Kidney epithelial cell (primary cell): ENCODE data around the gene EHMT2. TPM values are rescaled to one million over a fixed set of nuclear protein-coding genes. Genes with fewer than 3 reads are reported as not detected.

Experiments
- DNase-seq: peaks from one replicate; pipeline ENCODE4 v3.0.0-alpha.2; 2010; ENCODE audit warnings: low read depth
- H3K27me3 ChIP-seq: 2 replicates; pipeline ENCODE4 v1.6.0; 2011; ENCODE audit warnings: low read length; ENCODE audit not compliant: control insufficient read depth, insufficient read depth
- H3K36me3 ChIP-seq: 2 replicates; pipeline ENCODE4 v1.5.1; 2011; ENCODE audit warnings: low read length; ENCODE audit not compliant: control insufficient read depth, insufficient read depth
- H3K4me3 ChIP-seq: 2 replicates; pipeline ENCODE4 v1.5.1; 2011; ENCODE audit warnings: low read depth, mild to moderate bottlenecking, control low read depth, low read length
- total RNA-seq: library from RNA; depleted of rRNA; stranded (reverse); fragments of >200 nt; gene quantifications from 2 replicates; pipeline ENCODE4 v1.2.3, GENCODE V29; 2015
- TF ChIP-seq, protein P1 (sequence below): IDR thresholded peaks from 2 replicates; pipeline ENCODE4 v1.5.1; 2011; ENCODE audit warnings: mild to moderate bottlenecking, moderate library complexity, low read length, control low read depth, inconsistent platforms; ENCODE audit not compliant: insufficient read depth, poor library complexity, severe bottlenecking

Gene EHMT2
- total RNA-seq, 1 donor from 2014 or later, result 59.3 TPM

DNA sequence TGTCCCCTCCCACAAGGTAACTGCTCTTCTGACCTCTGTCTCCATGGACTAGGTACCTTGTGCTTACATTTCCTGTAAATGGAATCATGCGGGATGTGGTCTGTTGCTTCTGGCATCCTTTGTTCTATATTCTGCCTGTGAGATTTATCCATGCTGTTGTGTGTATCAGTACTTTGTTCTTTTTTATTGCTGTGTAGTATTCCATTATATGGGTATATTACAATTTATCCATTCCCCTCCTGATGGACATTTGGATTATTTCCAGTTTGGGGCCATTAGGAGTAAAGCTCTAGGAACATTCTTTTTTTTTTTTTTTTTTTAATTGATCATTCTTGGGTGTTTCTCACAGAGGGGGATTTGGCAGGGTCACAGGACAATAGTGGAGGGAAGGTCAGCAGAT is 33.5 kb upstream of the EHMT2 start:
- DNase-seq, result no peak
- TF ChIP-seq, protein P1, sequence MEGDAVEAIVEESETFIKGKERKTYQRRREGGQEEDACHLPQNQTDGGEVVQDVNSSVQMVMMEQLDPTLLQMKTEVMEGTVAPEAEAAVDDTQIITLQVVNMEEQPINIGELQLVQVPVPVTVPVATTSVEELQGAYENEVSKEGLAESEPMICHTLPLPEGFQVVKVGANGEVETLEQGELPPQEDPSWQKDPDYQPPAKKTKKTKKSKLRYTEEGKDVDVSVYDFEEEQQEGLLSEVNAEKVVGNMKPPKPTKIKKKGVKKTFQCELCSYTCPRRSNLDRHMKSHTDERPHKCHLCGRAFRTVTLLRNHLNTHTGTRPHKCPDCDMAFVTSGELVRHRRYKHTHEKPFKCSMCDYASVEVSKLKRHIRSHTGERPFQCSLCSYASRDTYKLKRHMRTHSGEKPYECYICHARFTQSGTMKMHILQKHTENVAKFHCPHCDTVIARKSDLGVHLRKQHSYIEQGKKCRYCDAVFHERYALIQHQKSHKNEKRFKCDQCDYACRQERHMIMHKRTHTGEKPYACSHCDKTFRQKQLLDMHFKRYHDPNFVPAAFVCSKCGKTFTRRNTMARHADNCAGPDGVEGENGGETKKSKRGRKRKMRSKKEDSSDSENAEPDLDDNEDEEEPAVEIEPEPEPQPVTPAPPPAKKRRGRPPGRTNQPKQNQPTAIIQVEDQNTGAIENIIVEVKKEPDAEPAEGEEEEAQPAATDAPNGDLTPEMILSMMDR, result no peak
- Histone ChIP-seq H3K4me3 (no peak overlapping the region), H3K36me3 (no peaks in the 10 kb centered on the region), H3K27me3 (peaks cover 7% of the 10 kb centered on the region)

DNA sequence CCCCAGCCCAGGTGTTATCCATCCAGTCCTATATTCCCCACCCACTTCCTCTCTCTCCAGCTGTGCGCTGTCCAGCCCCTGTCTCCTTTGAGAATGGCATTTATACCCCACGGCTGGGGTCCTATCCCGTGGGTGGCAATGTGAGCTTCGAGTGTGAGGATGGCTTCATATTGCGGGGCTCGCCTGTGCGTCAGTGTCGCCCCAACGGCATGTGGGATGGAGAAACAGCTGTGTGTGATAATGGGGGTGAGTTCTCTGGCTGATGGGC is 31.1 kb upstream of the EHMT2 start:
- no peak for DNase-seq
- no peaks in the 10 kb centered on the region for H3K36me3 ChIP-seq
- peaks cover 7% of the 10 kb centered on the region for H3K27me3 ChIP-seq
- no peak overlapping the region for H3K4me3 ChIP-seq
- TF ChIP-seq, protein P1, result no peak

DNA sequence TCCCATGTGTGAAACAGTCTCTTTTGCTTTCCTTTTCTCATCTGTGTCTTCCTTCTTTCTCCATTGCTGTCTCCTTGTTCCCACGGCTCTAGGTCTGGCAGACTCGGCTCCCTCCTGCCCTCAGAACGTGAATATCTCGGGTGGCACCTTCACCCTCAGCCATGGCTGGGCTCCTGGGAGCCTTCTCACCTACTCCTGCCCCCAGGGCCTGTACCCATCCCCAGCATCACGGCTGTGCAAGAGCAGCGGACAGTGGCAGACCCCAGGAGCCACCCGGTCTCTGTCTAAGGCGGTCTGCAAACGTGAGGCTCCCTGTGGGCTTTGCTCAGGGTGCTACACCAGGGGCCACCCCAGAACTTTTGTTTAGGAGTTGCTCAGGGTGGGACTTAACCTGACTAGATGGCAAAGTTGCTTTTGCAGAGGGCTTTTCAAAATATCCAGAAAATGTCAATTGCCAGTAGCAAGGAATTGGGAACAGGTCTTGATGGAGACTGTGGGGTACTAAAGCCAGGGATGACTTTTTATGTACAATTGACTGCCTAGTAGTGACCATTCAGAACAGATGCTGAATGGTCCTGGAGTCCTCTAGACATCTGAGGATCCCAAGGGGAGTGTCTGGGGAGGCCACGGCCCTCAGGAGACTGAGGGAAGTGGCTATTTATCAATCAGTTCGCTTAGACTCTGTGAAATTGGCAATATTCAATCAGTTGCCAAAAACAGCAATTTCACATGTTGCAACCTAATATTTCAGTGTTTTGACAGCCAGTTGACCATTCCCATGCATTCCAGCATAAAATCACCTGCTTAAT is 30.6 kb upstream of the EHMT2 start:
- TF ChIP-seq, protein P1, result no peak
- DNase-seq, result no peak
- Histone ChIP-seq H3K4me3 (no peak overlapping the region), H3K36me3 (no peaks in the 10 kb centered on the region), H3K27me3 (peaks cover 6% of the 10 kb centered on the region)

DNA sequence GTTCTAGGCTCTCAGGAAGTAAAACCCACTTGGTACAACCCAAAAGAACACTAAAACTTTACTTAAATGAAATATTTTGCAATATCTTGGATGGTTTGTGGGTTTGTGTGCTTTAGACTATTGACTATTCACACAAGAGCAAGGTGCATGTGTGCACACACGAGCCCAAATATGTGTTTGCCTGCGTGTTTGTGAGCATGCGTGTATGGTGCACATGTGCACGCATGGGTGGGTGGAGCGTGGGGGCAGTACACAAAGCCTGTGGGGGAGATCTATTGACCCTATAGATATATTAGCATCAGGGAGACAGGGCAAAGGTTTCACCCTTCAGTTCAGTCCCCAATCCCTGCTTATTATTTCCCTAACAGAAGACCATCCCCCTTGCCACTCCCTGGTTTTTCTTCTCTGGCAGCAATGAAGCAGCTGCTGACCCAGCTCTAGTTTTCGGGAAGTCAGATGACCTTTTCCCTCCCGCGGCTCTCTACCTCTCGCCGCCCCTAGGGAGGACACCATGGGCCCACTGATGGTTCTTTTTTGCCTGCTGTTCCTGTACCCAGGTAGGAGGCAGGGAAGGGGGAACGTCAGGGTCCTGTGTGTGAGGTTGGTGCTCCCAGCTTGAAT is 29.9 kb upstream of the EHMT2 start, which contains the start of gene C2:
TSS of gene C2 (plus strand) at position 476 of the 621 bp plus-strand sequence. CDS start at position 512, 36 bp downstream.
- no peak for DNase-seq
- no peak within 1 kb of the TSS for H3K4me3 ChIP-seq
- TF ChIP-seq, protein P1, result no peak
- no peaks in the 10 kb centered on the region for H3K36me3 ChIP-seq
- peaks cover 5% of the 10 kb centered on the region for H3K27me3 ChIP-seq

DNA sequence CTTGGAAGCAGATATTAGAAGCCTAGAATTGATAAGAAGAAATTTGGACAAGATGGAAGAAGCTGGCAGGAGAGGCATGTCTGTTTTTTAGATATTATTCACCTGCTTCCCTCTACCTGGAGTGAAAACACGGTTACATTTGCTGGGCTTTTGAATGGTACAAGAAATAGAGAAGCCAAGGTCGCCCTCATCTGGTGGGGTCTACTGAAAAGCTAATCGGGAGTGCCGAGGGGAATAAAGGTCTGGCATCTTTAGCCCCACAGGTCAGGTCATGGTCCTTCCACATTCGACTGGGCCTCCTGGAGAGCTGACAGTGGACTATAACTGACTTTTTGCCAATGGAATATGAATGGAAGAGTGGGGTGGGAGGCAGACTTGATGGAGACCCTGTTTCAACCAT is 25.4 kb upstream of the EHMT2 start:
- H3K27me3 ChIP-seq, result peaks cover 5% of the 10 kb centered on the region
- no peak overlapping the region for H3K4me3 ChIP-seq
- H3K36me3 ChIP-seq, result no peaks in the 10 kb centered on the region
- DNase-seq, result no peak
- TF ChIP-seq, protein P1, result peak; percentile 27

DNA sequence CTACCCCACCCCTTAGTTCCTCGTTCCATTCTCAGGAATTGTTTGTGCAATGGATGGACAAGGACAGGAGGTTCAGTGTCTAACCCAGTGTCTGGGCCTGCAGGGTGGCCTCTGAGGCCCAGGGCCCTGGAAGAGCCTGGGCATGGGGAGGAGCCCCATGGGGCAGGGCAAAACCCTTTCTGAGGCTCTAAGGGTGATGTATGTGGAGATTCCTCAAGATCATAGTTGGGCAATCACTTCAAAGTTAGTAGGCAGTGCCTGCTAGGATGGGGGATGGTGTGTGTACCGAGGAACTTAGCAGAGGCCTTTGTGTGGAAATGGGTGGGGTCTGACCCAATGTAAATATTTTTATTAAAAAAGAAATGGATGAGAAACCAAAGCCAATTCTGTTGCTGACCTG is 23.3 kb upstream of the EHMT2 start:
- no peaks in the 10 kb centered on the region for H3K36me3 ChIP-seq
- H3K4me3 ChIP-seq, result no peak overlapping the region
- no peak for DNase-seq
- TF ChIP-seq, protein P1, result no peak
- H3K27me3 ChIP-seq, result no peaks in the 10 kb centered on the region
